GM21723 (cell line): ENCODE results near the gene SETD5.

Experiments
- ATAC-seq: cut with Tn5 transposase; IDR thresholded peaks from one replicate; pipeline ENCODE4 v1.9.1; 2021; ENCODE audit warnings: mild to moderate bottlenecking, moderate library complexity; ENCODE audit not compliant: unreplicated experiment

SETD5 gene

DNA sequence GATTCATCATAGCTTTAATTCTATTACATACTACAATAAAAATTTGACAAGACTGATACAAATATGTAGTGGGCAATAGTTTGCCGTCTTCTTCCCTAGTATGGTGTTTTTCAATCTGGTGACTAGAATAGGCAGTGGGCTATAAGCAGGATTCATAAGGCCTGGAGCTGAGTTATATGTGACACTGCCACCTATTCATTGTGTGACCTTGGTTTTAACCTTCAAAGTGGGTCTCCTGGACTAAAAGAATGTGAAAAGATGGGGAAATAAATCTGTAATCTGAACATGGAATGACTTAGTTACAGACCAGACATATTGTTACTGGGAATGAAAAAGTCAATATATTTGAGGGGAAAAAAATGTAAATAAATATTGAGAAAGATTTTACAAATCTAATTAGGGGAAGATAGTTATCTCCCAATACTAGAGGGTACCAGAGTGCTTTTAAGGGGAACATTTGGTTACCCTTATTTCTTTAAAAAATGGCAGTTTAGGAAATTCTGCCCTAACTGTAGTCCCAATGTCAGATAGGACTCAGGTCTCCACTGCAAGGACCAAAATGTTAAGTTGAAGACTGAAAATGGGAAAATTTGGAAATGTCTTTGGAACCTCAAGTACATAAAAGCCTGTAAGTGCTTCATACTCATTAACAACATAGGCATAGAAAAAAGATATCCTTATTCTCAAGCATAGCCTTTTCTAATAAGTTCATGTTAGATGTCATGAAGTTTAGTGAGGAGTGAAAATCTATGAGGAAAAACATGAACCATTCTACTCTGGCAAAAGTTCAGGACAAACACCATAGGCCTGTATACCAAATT, 10.7 kb upstream of the SETD5 start:
- ATAC-seq: no peak

- no peak for ATAC-seq
Observed at GRCh38 chr3:9387322-9387655, 10.1 kb upstream of the SETD5 start.

GRCh38 chr3:9388142-9388541, 9.3 kb upstream of the SETD5 start:
- ATAC-seq: no peak

DNA sequence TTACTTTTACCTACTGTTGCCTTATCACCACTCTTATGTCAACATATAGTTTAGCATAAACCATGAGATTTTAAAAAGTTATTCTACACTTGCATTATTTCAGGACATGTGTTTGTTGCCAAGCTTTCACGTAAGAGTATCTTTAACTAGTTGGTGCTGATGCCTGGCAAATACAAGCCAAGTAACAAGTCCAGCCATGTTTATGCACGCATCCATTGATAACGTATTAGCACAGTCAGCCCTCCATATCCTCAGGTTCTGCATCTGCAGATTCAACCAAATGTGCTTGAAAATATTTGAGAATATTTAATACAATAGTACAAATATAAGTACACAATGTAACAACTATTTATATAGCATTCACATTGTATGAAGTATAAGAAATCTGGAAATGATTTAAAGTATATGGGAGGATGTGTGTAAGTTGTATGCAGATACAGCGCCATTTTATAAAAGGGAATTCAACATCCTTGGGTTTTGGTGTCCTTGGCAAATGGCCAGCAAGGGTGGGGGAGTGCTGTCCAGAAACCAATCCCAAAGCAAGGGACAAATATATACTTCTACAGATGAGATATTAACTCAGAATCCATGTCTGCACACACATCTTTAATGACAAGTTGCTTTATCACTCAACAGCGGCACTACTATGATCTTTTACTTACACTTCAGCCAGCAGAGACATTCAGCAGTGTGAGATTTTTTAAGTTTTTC, 8.7 kb upstream of the SETD5 start:
- ATAC-seq: no peak

GRCh38 chr3:9390265-9390888, 7.0 kb upstream of the SETD5 start:
- no peak for ATAC-seq

GRCh38 chr3:9392041-9392440, 5.4 kb upstream of the SETD5 start:
- no peak for ATAC-seq

GRCh38 chr3:9395570-9396300, 1.7 kb upstream of the SETD5 start:
- ATAC-seq: no peak

- peak; percentile 43 for ATAC-seq
Observed at GRCh38 chr3:9396301-9396631, 1.1 kb upstream of the SETD5 start.

GRCh38 chr3:9396632-9397331, 633 bp upstream of the SETD5 start:
- peak; percentile 75 for ATAC-seq

DNA sequence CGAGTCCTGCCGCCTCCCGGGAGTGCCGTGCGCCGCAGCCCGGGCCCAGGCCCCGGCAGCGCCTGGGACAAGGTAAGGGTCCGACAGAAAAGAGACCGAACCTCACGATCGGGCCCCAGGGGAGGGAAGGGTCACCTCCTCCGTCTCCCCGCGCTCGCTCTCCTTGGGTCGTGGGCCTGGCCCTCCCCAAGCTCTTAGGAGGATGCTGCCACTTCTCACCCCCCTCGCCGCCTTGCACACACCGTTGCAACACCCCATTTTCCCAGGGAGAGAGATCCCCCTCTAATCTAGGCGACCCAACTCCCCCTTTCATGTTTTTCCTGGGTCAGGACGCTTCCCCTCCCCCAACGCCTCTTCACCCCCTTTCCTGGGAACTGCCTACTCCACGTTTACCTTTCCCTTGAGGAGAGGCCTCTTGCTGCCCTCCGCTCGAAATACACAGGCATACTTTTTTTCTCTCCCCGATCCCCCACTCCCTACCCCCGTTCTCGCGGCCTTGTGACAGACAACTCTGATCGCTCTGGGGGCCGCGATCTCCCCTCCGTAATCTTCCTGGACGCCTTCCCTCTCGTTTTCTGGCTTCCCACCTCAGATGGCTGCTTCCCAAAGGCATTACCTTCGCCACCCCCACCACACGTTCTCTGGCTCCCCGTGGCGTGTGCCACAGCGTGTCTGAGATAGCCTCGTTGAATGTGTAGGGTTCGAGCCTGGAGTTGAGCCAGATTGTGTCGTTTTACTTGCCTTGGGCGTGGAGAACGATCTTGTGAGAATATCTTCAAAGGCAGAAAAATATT, 688 bp downstream of the SETD5 start:
- no peak for ATAC-seq

GRCh38 chr3:9398700-9399336, 1.4 kb downstream of the SETD5 start:
- ATAC-seq: no peak

GRCh38 chr3:9399337-9399703, 1.9 kb downstream of the SETD5 start:
- ATAC-seq: no peak

DNA sequence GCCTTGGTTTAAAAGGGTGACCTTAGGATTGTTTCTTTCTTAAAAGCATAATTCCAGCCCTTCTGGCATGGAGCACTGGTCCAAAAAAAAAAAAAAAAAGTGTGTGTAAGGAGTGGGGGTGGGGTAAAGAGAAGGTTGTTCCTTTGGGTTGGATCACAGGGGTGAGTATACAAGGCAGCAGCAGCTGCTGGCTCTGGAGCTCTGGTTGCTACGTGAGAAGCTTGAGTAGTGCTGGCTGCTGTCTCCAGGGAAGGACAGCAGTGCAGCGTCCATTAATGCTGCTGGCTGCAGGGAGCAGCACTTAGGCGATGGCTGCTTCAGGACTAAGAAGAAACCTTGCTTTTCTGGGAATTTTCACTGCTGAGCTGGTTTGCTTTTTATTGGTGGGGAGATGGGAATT, 2.3 kb downstream of the SETD5 start:
- ATAC-seq: no peak

GRCh38 chr3:9400616-9401015, 3.2 kb downstream of the SETD5 start:
- no peak for ATAC-seq

- ATAC-seq: no peak
Observed at GRCh38 chr3:9401986-9402385, 4.6 kb downstream of the SETD5 start.

DNA sequence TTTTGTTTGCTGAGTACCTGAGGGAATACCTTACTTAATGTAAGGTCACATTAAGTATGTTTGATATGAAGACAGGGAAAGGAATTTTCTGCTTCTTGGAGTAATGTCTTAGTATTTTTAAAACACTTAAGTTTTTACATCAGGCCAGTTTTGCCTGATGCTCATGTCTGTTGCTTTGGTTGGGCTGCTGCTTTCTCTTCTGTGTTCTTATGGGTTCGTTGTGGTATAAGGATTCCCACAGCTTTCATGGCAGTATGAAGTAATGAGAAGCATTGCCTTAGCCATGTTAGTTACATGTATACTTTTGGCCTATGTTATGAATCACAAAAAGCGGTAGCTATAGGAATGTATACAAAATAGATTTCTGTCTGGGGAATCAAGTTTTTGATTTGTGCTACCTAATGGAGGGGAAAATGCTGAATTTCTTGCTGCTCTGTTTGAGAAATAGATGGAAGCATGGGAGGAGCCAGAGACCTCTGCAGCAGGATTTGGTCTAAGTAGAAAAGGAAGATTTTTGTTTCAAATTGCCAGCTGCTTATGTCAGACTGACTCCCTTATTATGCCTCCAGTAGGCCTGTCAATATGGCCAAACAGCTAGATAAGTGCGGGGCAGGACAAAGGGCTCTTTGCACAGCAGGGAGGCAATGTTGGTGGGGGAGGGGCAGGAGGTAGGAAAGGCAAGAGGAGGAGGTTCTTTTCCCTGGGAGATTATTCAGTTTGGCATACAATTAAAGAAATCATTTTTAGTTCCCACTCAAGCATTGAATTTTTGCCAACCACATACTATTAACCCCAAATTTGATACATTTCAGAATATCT, 5.2 kb downstream of the SETD5 start:
- ATAC-seq: no peak

- ATAC-seq: no peak
Observed at GRCh38 chr3:9403463-9403862, 6.0 kb downstream of the SETD5 start.

GRCh38 chr3:9404680-9405079, 7.3 kb downstream of the SETD5 start:
- ATAC-seq: no peak

DNA sequence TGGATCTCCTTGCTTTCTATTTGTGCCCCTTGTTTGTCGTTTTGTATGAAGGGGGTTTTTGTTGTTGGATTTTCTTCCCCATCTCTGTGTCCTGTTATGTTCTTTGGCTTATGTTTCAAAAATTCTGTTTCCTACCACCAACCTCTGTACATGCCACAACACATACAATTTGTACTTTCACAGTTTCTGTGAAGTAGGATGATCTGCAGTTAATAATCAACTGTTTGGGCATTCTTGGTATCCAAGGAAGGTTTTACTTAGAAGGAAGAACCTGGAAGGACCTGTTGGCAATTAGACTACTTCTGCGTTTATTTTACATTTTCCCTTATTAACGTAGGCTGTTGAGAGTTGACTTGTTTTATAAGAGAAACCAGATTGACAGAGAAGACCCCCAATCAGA, 8.3 kb downstream of the SETD5 start:
- ATAC-seq: no peak
